ENCODE measurements around the gene SLC2A10.

The SLC2A10 gene

DNA sequence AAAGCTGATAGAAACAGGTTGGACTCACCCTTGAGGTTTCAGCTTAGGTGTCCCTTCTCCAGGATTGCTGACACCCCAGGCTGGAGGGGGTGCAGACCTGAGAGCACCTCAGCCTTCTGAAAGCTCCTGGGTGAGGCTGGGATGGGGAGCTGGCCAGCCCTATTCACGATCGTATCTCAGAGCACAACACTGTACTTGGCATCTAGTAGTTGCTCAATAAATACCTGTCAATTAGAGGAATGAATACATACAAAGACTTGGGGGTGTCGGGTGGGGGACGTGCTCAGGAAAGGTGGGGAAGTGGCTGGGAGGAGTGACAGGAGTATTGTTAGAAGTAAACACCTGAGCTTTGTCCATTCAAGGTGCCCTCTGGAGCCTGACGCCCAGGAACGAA is 61.7 kb downstream of the SLC2A10 start:
- no peak for DNase-seq

DNA sequence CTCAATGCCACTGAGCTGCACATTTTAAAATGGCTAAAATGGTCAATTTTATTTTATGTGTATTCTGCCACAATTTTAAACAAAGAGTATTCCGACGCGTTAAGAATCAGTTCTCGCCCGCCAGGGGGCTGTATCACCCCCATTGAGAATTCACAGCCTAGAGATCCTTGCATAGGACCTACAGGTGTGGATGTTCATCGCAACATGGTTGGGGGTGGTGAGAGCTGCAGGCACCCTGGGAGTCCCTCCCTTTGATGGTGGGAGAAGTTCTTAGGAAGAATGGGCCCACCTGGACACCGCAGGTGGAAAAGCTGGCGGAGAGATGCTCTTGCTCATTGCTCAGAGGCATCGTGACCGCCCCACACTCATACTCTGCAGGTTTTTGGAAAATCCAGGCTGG is 63.5 kb downstream of the SLC2A10 start:
- DNase-seq: no peak

DNA sequence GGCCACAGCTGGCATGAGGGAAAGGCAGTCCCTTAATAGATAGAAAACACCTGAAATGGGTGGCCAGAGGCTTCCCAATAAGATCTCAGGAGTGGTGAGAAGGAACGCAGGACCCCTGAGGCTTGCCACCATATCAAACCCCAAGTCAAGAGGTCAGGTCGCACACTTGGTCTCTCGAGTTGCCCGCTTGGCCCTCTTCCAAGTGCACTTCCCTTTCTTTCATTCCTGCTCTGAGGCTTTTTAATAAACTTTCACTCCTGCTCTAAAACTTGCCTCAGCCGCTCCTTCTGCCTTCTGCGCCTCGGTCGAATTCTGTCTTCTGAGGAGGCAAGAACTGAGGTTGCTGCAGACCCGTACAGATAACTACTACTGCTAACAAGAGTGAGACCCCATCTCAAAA is 64.2 kb downstream of the SLC2A10 start:
- no peak for DNase-seq

DNA sequence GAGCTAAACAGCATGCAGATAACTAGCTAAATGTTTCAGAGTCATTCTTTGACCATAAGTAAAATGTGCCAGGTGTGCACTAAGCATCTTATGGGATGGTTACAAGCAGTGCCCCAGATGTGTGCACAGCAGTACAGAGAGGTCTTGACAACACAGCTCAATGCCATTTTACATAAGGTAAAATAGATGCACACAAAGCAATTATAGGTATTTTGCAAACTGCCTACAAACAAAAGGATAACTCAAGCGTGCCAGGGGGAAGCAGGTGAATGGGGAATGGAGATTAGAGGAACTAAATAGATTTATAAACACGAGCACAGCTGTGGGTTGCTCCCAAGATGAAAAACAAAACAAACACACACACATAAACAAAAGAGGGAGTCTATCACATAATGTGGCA is 64.8 kb downstream of the SLC2A10 start:
- DNase-seq: no peak

DNA sequence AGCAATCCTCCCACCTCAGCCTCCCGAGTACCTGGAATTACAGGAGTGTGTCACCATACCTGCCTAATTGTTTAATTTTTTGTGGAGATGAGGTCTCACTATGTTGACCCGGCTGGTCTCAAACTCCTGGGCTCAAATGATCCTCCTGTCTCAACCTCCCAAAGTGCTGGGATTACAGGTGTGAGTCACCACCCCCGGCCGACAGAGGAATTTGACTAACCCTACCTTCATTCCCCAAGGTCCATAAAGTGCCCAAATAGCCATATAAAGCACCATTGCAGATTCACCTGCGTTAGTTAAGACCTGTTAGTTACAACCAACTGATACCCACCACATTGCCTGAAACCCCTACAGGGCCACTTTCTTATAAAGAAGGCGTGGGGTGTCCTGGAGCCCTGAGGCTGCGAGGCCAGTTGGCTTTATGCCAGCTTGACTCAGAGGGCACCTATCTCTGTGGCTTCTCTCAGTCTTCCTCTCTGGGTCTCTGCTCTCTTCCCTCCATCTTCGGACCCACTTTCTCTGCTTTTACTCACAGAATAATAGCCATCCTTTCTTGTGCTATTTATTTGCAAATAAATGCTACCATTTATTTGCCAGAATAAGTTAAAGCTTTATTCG is 65.6 kb downstream of the SLC2A10 start:
- DNase-seq: no peak

DNA sequence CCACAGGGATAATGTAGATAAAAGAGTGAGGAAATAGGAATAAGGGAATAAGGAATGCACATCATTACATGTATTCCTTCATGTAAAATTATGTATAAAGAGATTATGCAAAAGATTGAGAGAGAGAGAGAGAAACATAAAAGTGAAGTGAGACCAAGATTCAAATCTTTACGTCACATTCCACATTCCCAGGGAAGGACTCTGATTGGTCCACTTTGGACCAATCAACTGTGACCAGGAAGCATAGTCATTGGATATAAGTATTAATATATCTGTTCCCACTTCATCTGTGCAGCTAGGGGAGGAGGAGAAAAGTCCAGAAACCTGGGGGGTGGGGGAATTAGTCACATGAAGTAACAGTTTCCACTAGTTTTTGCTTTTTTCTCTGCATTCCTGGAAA is 66.4 kb downstream of the SLC2A10 start:
- no peak for DNase-seq

DNA sequence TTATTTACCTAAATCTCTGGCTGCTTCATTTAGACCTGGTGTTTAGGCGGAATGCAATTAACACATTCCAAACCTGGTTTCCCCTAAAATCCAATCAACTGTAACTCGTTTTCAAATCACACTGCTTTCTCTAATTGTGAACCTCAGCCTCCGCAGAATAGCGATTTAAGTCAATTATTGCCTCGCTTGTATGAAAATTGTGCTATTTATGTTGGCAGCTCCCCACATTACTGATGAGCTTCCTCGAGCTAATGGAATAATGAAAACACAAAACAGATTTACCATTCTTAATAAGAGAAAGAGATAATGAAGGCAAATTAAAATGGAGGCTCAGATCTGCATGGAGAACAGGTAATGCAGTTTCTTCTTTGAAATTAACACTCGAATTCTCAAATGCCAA is 67.9 kb downstream of the SLC2A10 start:
- DNase-seq: no peak

DNA sequence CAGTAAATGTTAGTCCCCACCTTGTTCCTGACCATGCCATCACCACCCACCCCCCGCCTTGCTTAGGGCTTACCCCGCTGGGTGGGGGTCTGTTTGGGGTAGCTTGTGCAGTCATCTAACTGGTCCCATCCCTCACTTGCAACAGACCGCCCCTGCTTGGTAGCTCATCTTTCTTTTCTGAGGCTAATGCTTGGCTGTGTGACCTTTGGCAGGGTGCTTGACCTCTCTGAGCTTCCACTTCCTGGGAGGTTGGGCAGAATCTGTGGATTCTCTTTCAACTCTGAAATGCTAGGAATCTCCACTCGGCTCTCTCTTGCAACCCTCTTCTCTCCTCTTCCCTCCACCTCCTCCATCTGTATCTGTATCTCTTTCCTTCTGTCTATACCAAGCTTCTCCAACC is 70.4 kb downstream of the SLC2A10 start:
- no peak for DNase-seq

DNA sequence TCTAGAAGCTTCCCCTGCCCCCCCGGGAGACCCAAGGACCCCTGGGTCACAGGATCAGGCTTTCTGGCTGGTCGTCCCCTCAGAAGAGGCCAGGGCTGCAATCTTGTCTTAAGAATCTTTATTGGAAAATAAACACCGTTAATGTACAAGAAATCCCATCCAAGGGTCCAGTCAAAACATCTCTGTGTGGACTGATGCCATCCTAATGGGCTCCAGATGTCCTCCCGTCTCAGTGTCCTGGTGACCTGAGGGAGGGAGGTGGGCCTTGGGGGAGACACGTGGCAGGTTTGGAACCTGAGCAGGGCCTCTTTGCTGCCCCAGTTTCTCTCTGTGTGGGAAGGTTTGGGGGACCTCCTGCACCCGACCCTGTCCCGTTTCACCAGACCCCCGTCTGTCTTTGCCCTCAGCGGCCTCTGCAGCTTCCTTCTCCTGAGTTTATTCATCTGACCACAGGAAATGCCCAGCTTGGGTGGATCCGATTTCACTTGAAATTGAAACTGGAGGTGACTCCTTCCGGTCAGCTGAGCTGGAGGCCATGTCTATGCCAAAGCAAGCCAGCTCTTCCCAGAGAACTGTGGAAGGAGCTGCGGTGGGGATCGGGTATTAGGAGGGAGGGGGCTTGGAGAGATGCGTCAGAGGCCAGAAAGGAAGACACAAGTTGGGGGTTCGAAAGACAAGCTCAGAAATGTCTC is 75.1 kb downstream of the SLC2A10 start:
- no peak for DNase-seq
